ENCODE results near the gene EN2. TPM values are rescaled to one million over a fixed set of nuclear protein-coding genes. Genes with fewer than 3 reads are reported as not detected.

EN2 gene
- total and polyA plus RNA-seq, 11 donors = 0.06 to 0.08 TPM; not detected in 9

DNA sequence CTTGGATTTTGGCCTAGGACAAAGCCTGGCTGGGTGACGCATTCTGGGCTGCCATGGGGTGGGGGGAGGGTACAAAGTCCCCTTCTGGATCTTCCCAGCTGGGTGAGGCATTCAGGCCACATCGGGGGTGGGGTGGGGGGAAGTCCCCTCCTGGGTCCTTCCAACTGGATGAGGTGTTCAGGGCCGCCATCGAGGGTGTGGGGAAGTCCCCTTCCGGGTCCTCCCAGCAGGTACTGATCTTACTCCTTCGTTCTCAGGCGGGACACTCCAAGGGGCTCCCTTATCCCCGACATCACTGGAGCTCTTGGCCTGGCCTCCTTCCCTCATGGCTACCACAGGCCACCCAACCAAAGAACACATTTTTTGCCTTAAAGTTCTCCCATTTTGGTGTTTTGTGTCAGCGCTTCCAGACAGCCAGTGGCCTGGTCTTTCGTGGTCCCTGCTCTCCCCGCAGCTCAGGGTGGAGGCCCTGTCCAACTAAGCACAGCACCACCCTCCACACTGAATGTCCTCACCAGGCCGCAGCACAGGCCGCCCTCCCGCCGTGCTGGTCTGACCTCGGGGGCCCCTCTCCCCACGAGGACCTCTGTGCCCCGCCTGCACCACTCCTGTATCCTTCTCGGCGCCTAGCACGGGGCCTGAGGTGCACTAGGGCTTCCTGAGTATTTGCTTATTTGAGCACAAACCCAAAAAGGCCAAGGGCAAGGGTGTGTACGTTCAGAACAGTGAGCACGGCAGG lies 38.5 kb downstream of the EN2 start:
- Histone ChIP-seq H3K27ac (no peak overlapping the region), H3K36me3 (no peaks in the 10 kb centered on the region), H3K9me3 (no peaks in the 10 kb centered on the region), H3K4me3 (no peak overlapping the region), H3K4me1 (peaks cover 0 to 5% (median 0%) of the 10 kb centered on the region in 12 donors), H3K27me3 (peaks cover 0 to 89% (median 34%) of the 10 kb centered on the region in 9 donors)
- no peak for ATAC-seq
- DNase-seq = no peak
- TF ChIP-seq POLR2A (IDR thresholded peaks at IDR 0.05) = no peak
- no peak for TF ChIP-seq CTCF (IDR thresholded peaks at IDR 0.05)
- WGBS, 4 donors = 84 to 88% (median 86%) methylated on average over 21 to 23 of the region's 23 CpGs
- intact Hi-C loops (cut with DNase I) = no loop called here

GRCh38 chr7:155497149-155497901 lies 39.4 kb downstream of the EN2 start:
- Histone ChIP-seq H3K4me1 (no peaks in the 10 kb centered on the region), H3K27me3 (peaks cover 0 to 89% (median 39%) of the 10 kb centered on the region in 9 donors), H3K9me3 (no peaks in the 10 kb centered on the region), H3K36me3 (no peaks in the 10 kb centered on the region), H3K27ac (no peak overlapping the region), H3K4me3 (no peak overlapping the region)
- DNase-seq (no peak), ATAC-seq (no peak)
- TF ChIP-seq POLR2A (IDR thresholded peaks at IDR 0.05) (no peak), CTCF (IDR thresholded peaks at IDR 0.05) (no peak)
- WGBS, 4 donors = 63 to 67% (median 65%) methylated on average over 15 to 26 of the region's 26 CpGs
- intact Hi-C loops (cut with DNase I) = no loop called here

DNA sequence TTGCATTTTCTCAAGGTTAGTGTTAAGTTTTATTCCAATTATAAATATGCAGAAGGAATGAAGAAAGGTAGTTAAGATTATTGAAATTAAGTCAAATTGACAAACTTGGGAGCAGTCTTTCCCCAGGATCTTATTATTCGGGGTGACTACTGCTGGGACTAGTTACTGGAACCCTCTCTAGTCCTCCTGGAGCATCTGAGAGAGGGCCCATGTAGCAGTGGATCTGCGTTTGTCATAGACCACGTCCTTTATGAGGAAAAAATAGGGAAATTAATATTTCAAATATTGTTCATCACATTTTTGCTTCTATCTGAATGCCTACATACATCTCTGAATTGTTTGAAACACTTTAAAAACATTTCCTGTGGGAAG lies 47.5 kb downstream of the EN2 start:
- TF ChIP-seq CTCF (IDR thresholded peaks at IDR 0.05) = no peak
- no peak for TF ChIP-seq POLR2A (IDR thresholded peaks at IDR 0.05)
- no peak overlapping the region for H3K27ac ChIP-seq
- ATAC-seq (no peak), DNase-seq (no peak)
- H3K4me3 ChIP-seq = no peak overlapping the region
- intact Hi-C loops (cut with DNase I) = loop anchor here in 1 of 10 donors (10.0 kb wide), 1 partner anchor 51 kb away; the partner anchor contains the start of gene EN2
- peaks cover 50 to 99% (median 88%) of the 10 kb centered on the region in 9 donors for H3K27me3 ChIP-seq
- 19 to 49% (median 29%) methylated on average over 3 of the region's 3 CpGs for WGBS, 4 donors
- H3K9me3 ChIP-seq = no peaks in the 10 kb centered on the region
- peaks cover 0 to 10% (median 0%) of the 10 kb centered on the region in 12 donors for H3K4me1 ChIP-seq
- no peaks in the 10 kb centered on the region for H3K36me3 ChIP-seq

- peaks cover 0 to 10% (median 0%) of the 10 kb centered on the region in 12 donors for H3K4me1 ChIP-seq
- ATAC-seq (no peak), DNase-seq (no peak)
- TF ChIP-seq CTCF (IDR thresholded peaks at IDR 0.05) = no peak
- intact Hi-C loops (cut with DNase I) = loop anchor here in 1 of 10 donors (10.0 kb wide), 1 partner anchor 52 kb away; the partner anchor contains the start of gene EN2
- H3K9me3 ChIP-seq = no peaks in the 10 kb centered on the region
- no peak overlapping the region for H3K4me3 ChIP-seq
- no peak overlapping the region for H3K27ac ChIP-seq
- H3K27me3 ChIP-seq = peaks cover 57 to 100% (median 96%) of the 10 kb centered on the region in 9 donors
- WGBS, 4 donors = 10 to 17% (median 12%) methylated on average over 14 of the region's 14 CpGs
- no peaks in the 10 kb centered on the region for H3K36me3 ChIP-seq
Observed at GRCh38 chr7:155506854-155507337, 49.0 kb downstream of the EN2 start.
